Subcutaneous abdominal adipose tissue (tissue), 5 donors: Measurements from ENCODE around the gene SHLD2.
"Not testable (repeated sequence)": the region's sequence is repeated elsewhere in the genome, so short reads cannot be mapped to it uniquely, and the experiment has no call there.

Experiments
- H3K27ac ChIP-seq: one replicate; pipeline ENCODE4 v1.7.0; 2013; ENCODE audit warnings: low read depth, mild to moderate bottlenecking, inconsistent platforms, low read length, moderate library complexity
- H3K27me3 ChIP-seq, 5 donors: one replicate each; pipeline ENCODE4 v1.7.0; 2013; ENCODE audit warnings: low read length in 5 of 5, inconsistent platforms in 1 of 5; ENCODE audit not compliant: control insufficient read depth in 5 of 5, insufficient read depth in 4 of 5
- H3K36me3 ChIP-seq, 5 donors: one replicate each; pipeline ENCODE4 v1.7.0; 2013; ENCODE audit warnings: low read length in 5 of 5; ENCODE audit not compliant: control insufficient read depth in 5 of 5, insufficient read depth in 5 of 5
- H3K4me1 ChIP-seq, 5 donors: one replicate each; pipeline ENCODE4 v1.7.0; 2013; ENCODE audit warnings: low read length in 5 of 5, mild to moderate bottlenecking in 3 of 5, moderate library complexity in 1 of 5; ENCODE audit not compliant: control insufficient read depth in 5 of 5, insufficient read depth in 5 of 5
- H3K4me3 ChIP-seq, 5 donors: one replicate each; pipeline ENCODE4 v1.7.0; 2013; ENCODE audit warnings: low read length in 5 of 5, low read depth in 1 of 5
- H3K9ac ChIP-seq, 5 donors: one replicate each; pipeline ENCODE4 v1.7.0; 2013; ENCODE audit warnings: low read length in 5 of 5, mild to moderate bottlenecking in 4 of 5, moderate library complexity in 3 of 5
- H3K9me3 ChIP-seq, 5 donors: one replicate each; pipeline ENCODE4 v1.7.0; 2013; ENCODE audit warnings: low read length in 5 of 5; ENCODE audit not compliant: control insufficient read depth in 5 of 5
- donor health status: healthy.
- donor health status: healthy.
- donor health status: healthy.
- donor health status: healthy.
- donor health status: healthy.

The SHLD2 gene

GRCh38 chr10:87170705-87171104 lies 75.7 kb downstream of the SHLD2 start:
- H3K4me1 ChIP-seq, H3K36me3 ChIP-seq, H3K4me3 ChIP-seq, H3K27me3 ChIP-seq, H3K27ac ChIP-seq, H3K9me3 ChIP-seq, H3K9ac ChIP-seq: not testable (repeated sequence)

DNA sequence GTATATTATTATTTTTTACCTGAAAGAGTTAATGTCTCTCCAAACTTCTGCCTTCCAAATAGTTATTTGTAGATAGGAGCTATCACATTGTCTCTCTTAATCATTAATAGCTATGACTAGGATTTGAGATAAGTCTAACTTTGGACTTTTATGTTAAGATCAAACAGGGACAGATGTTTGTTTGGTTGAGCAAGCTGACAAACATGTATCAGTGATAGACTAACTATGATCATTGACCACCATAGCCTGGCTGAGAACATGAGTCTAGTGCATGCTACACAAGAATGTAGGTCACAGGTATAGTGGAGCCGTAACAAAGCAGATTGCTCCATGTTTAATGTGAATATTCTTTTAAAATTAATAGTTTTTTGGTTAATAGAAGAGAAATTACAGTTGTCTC lies 76.7 kb downstream of the SHLD2 start:
- not testable (repeated sequence) for H3K27me3 ChIP-seq, H3K4me3 ChIP-seq, H3K36me3 ChIP-seq, H3K27ac ChIP-seq, H3K9me3 ChIP-seq, H3K9ac ChIP-seq, H3K4me1 ChIP-seq

DNA sequence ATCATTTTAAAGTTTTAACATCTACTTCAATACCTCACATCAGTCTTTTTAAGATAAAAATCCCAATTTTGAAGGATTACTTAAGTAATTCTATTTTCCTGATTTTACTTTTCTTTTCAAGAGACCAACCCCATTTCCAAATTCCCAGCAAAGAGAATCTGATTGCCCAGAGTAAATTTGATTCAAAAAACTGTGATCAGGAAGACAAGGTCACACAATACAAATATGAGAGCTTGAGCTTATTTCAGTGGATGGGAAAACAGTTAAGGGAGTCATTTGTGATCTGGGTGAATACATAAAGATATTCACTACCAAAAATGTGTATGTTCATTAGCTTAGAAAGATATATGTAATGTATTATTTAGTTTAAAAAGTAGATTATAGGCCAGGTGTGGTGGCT lies 77.2 kb downstream of the SHLD2 start:
- H3K36me3 ChIP-seq, H3K4me3 ChIP-seq, H3K27ac ChIP-seq, H3K4me1 ChIP-seq, H3K9me3 ChIP-seq, H3K9ac ChIP-seq, H3K27me3 ChIP-seq: not testable (repeated sequence)

DNA sequence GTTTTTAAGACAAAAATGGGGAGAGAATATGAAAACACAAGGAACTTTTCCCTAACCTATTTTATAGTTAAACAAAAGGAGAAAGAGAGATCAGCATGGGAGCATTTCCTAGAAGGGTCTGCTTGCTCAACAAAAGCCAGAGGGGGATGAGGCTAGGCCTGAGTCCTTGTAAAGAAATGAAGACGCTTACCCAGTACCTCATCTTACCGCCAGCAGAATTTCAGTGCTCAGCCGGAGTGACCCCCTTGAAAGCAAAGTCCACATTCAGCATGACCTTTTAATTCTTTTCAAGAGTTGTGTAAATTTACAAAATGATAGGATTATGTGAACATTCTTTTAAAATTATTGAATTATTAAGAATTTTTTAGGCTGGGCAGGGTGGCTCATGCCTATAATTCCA lies 82.6 kb downstream of the SHLD2 start:
- H3K4me3 ChIP-seq, H3K4me1 ChIP-seq, H3K9ac ChIP-seq, H3K36me3 ChIP-seq, H3K27ac ChIP-seq, H3K9me3 ChIP-seq, H3K27me3 ChIP-seq: not testable (repeated sequence)

GRCh38 chr10:87184421-87184820 lies 89.4 kb downstream of the SHLD2 start:
- H3K4me3 ChIP-seq, H3K27me3 ChIP-seq, H3K9ac ChIP-seq, H3K4me1 ChIP-seq, H3K36me3 ChIP-seq, H3K27ac ChIP-seq, H3K9me3 ChIP-seq: not testable (repeated sequence)

GRCh38 chr10:87186016-87186415 lies 91.0 kb downstream of the SHLD2 start:
- H3K27me3 ChIP-seq, H3K9ac ChIP-seq, H3K9me3 ChIP-seq, H3K27ac ChIP-seq, H3K4me1 ChIP-seq, H3K4me3 ChIP-seq: not testable (repeated sequence)
- peaks cover 0 to 14% (median 9%) of the 10 kb centered on the region in 5 donors for H3K36me3 ChIP-seq

DNA sequence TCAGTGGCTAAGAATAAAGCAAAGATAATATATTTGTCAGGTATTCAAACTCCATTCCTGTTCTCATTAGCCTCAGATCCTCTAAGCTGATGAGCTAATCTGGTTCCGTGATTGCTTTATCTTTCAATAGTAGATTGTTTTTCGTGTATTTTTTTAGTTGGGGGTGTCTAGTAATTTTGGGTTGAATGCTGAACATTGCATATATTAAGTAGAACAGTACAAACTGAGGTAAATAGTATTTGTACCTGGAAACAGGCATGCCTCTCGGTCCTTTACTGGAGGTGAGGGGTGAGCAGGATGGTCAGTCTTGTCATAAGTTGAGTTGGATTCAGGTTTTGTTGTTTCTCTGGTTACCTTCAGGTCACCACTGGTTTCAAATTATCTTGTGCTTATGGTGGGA lies 92.6 kb downstream of the SHLD2 start:
- H3K9me3 ChIP-seq, H3K4me3 ChIP-seq, H3K27ac ChIP-seq, H3K27me3 ChIP-seq, H3K4me1 ChIP-seq, H3K9ac ChIP-seq: not testable (repeated sequence)
- H3K36me3 ChIP-seq = peaks cover 0 to 19% (median 12%) of the 10 kb centered on the region in 5 donors

DNA sequence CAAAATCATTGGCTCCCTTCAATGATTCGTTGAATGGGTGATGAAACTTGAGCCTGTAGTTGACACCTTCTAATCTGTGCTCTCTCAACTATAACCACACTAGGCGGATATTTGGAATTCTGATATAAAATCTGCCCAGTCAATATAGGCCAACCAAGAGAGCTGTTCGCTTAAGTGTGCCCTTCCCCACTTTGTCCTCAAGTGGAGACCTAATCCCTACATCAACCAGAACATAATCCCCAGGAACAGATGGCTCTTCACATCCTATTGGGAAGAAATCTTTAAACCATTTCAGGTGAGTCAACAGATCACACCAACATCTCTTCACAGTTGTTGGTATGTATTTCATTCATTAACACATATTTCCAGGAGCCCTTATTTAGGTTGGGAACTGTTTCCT lies 96.8 kb downstream of the SHLD2 start:
- H3K4me3 ChIP-seq, H3K27ac ChIP-seq, H3K9ac ChIP-seq, H3K4me1 ChIP-seq, H3K9me3 ChIP-seq, H3K27me3 ChIP-seq: not testable (repeated sequence)
- peaks cover 0 to 22% (median 9%) of the 10 kb centered on the region in 5 donors for H3K36me3 ChIP-seq

- not testable (repeated sequence) for H3K9me3 ChIP-seq, H3K36me3 ChIP-seq, H3K9ac ChIP-seq, H3K27ac ChIP-seq, H3K27me3 ChIP-seq
- peaks cover 0 to 11% (median 4%) of the 10 kb centered on the region in 5 donors for H3K4me1 ChIP-seq
- peak overlapping the region in 4 of 5 donors; percentile 22 to 44 (median 32) for H3K4me3 ChIP-seq
These were observed 105.9 kb downstream of the SHLD2 start for GRCh38 chr10:87200924-87201323.

DNA sequence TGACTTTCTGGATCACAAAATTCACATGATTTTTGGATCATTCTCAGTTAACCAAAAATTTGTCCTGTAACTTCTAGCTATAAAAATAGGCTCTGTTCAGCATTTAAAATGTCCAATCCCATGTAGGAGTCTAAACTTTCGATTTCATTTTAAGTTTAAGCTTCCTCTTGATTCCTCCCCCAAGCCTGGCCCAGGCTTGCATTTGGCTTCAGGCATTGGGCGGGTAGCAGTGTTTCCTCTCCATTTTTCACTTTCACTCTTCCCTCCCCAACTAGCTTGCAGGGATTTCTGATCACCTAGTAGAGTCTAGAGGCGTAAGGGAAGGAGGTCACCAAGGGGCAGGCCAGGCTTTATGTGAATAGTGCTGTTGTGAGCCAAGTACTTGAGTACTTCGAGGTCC lies 109.8 kb downstream of the SHLD2 start:
- not testable (repeated sequence) for H3K27ac ChIP-seq, H3K27me3 ChIP-seq, H3K36me3 ChIP-seq, H3K9me3 ChIP-seq, H3K9ac ChIP-seq
- Histone ChIP-seq H3K4me1 (peaks cover 0 to 11% (median 4%) of the 10 kb centered on the region in 5 donors), H3K4me3 (peak overlapping the region in 1 of 5 donors; percentile 27)

- H3K9me3 ChIP-seq = not testable (repeated sequence)
- H3K4me1 ChIP-seq = peaks cover 0 to 11% (median 4%) of the 10 kb centered on the region in 5 donors
These were observed 111.9 kb downstream of the SHLD2 start for GRCh38 chr10:87206922-87207321.

More at GRCh38 chr10:87206922-87207321, 111.9 kb downstream of the SHLD2 start:
- H3K27ac ChIP-seq, H3K4me3 ChIP-seq, H3K27me3 ChIP-seq, H3K9ac ChIP-seq, H3K36me3 ChIP-seq: not testable (repeated sequence)
